ENCODE measurements around the gene CNTNAP4.

DNA sequence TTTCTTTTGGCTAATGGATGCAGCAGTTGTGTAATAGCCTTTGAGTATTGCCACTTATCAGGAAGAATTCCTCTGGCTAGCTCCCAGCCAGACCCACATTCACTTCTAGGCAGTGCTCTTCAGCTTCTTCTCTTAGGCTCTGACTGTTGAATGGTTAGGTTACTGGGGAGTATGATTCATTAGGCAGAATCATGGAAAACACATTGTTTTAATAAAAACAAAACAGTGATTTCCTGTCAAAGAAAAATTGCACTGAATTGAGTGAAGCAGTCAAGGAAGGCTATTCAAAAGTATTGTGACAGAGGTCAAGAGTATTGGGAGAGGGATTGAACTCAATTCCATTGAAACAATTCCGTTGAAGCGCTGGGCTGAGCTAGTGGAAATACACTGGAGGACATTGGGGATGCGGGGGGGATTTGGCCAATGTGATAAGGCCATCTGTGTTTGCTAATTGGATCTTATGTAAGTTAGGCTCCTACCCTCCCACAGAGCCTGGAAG lies 68.0 kb downstream of the CNTNAP4 start:
- TF ChIP-seq, protein P1, sequence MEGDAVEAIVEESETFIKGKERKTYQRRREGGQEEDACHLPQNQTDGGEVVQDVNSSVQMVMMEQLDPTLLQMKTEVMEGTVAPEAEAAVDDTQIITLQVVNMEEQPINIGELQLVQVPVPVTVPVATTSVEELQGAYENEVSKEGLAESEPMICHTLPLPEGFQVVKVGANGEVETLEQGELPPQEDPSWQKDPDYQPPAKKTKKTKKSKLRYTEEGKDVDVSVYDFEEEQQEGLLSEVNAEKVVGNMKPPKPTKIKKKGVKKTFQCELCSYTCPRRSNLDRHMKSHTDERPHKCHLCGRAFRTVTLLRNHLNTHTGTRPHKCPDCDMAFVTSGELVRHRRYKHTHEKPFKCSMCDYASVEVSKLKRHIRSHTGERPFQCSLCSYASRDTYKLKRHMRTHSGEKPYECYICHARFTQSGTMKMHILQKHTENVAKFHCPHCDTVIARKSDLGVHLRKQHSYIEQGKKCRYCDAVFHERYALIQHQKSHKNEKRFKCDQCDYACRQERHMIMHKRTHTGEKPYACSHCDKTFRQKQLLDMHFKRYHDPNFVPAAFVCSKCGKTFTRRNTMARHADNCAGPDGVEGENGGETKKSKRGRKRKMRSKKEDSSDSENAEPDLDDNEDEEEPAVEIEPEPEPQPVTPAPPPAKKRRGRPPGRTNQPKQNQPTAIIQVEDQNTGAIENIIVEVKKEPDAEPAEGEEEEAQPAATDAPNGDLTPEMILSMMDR (IDR thresholded peaks at IDR 0.05; ENCODE audit: poor library complexity), result no peak
- TF ChIP-seq EZH2 (IDR thresholded peaks at IDR 0.05; ENCODE audit: borderline replicate concordance), result no peak
